Adipocyte (in vitro differentiated cells): ENCODE measurements around the gene LIPH.

ENCODE experiments used
- DNase-seq: peaks from one replicate; pipeline ENCODE4 v3.0.0-alpha.2; 2015; ENCODE audit warnings: low read depth
- H3K27me3 ChIP-seq: replicated peaks from 2 replicates; pipeline ENCODE4 v1.7.0; 2013; ENCODE audit warnings: mild to moderate bottlenecking, low read length, moderate library complexity; ENCODE audit not compliant: control insufficient read depth, insufficient read depth
- H3K36me3 ChIP-seq: 2 replicates; pipeline ENCODE4 v1.7.0; 2013; ENCODE audit warnings: low read length, mild to moderate bottlenecking, moderate library complexity; ENCODE audit not compliant: control insufficient read depth, insufficient read depth, severe bottlenecking
- H3K4me1 ChIP-seq: 2 replicates; pipeline ENCODE4 v1.7.0; 2013; ENCODE audit warnings: mild to moderate bottlenecking, low read length, moderate library complexity; ENCODE audit not compliant: control insufficient read depth, insufficient read depth
- H3K4me3 ChIP-seq: 2 replicates; pipeline ENCODE4 v1.7.0; 2013; ENCODE audit warnings: mild to moderate bottlenecking, low read length, moderate library complexity
- H3K9ac ChIP-seq: 2 replicates; pipeline ENCODE4 v1.7.0; 2013; ENCODE audit warnings: mild to moderate bottlenecking, low read length, moderate library complexity
- H3K9me3 ChIP-seq: 2 replicates; pipeline ENCODE4 v1.7.0; 2013; ENCODE audit warnings: mild to moderate bottlenecking, low read length, moderate library complexity; ENCODE audit not compliant: control insufficient read depth

The LIPH gene

GRCh38 chr3:185539934-185540333, 12.5 kb downstream of the LIPH start:
- Histone ChIP-seq H3K9ac (no peak overlapping the region), H3K9me3 (no peaks in the 10 kb centered on the region), H3K4me3 (no peak overlapping the region), H3K4me1 (peaks cover 9% of the 10 kb centered on the region), H3K36me3 (no peaks in the 10 kb centered on the region), H3K27me3 (peaks cover 3% of the 10 kb centered on the region)
- no peak for DNase-seq

GRCh38 chr3:185537369-185537970, 14.9 kb downstream of the LIPH start:
- no peak overlapping the region for H3K9ac ChIP-seq
- peaks cover 3% of the 10 kb centered on the region for H3K27me3 ChIP-seq
- H3K4me3 ChIP-seq: no peak overlapping the region
- no peaks in the 10 kb centered on the region for H3K9me3 ChIP-seq
- no peaks in the 10 kb centered on the region for H3K36me3 ChIP-seq
- H3K4me1 ChIP-seq: peaks cover 9% of the 10 kb centered on the region
- peak; percentile 35 for DNase-seq

GRCh38 chr3:185534511-185534910, 17.9 kb downstream of the LIPH start:
- no peak for DNase-seq
- no peaks in the 10 kb centered on the region for H3K9me3 ChIP-seq
- H3K4me1 ChIP-seq: peaks cover 9% of the 10 kb centered on the region
- H3K4me3 ChIP-seq: no peak overlapping the region
- no peak overlapping the region for H3K9ac ChIP-seq
- no peaks in the 10 kb centered on the region for H3K36me3 ChIP-seq
- no peaks in the 10 kb centered on the region for H3K27me3 ChIP-seq

GRCh38 chr3:185532901-185533300, 19.5 kb downstream of the LIPH start:
- Histone ChIP-seq H3K36me3 (no peaks in the 10 kb centered on the region), H3K4me3 (no peak overlapping the region), H3K4me1 (peaks cover 9% of the 10 kb centered on the region), H3K9ac (no peak overlapping the region), H3K9me3 (no peaks in the 10 kb centered on the region), H3K27me3 (peaks cover 3% of the 10 kb centered on the region)
- DNase-seq: no peak

GRCh38 chr3:185530856-185531255, 21.5 kb downstream of the LIPH start:
- Histone ChIP-seq H3K4me3 (no peak overlapping the region), H3K9me3 (no peaks in the 10 kb centered on the region), H3K4me1 (no peaks in the 10 kb centered on the region), H3K27me3 (peaks cover 3% of the 10 kb centered on the region), H3K9ac (no peak overlapping the region), H3K36me3 (no peaks in the 10 kb centered on the region)
- no peak for DNase-seq

GRCh38 chr3:185528532-185528931, 23.9 kb downstream of the LIPH start:
- no peak overlapping the region for H3K4me3 ChIP-seq
- H3K36me3 ChIP-seq: no peaks in the 10 kb centered on the region
- H3K4me1 ChIP-seq: no peaks in the 10 kb centered on the region
- peaks cover 3% of the 10 kb centered on the region for H3K27me3 ChIP-seq
- DNase-seq: no peak
- H3K9me3 ChIP-seq: no peaks in the 10 kb centered on the region
- H3K9ac ChIP-seq: no peak overlapping the region

GRCh38 chr3:185527364-185527763, 25.0 kb downstream of the LIPH start:
- H3K27me3 ChIP-seq: peaks cover 3% of the 10 kb centered on the region

GRCh38 chr3:185526349-185526951, 25.9 kb downstream of the LIPH start:
- no peak overlapping the region for H3K9ac ChIP-seq
- peaks cover 3% of the 10 kb centered on the region for H3K27me3 ChIP-seq
- no peak for DNase-seq
- H3K36me3 ChIP-seq: no peaks in the 10 kb centered on the region
- no peak overlapping the region for H3K4me3 ChIP-seq
- H3K4me1 ChIP-seq: no peaks in the 10 kb centered on the region
- H3K9me3 ChIP-seq: no peaks in the 10 kb centered on the region

More at GRCh38 chr3:185527364-185527763, 25.0 kb downstream of the LIPH start:
- no peaks in the 10 kb centered on the region for H3K4me1 ChIP-seq
- no peak for DNase-seq
- H3K9ac ChIP-seq: no peak overlapping the region
- H3K36me3 ChIP-seq: no peaks in the 10 kb centered on the region
- no peaks in the 10 kb centered on the region for H3K9me3 ChIP-seq
- H3K4me3 ChIP-seq: no peak overlapping the region

- DNase-seq: no peak
- no peak overlapping the region for H3K9ac ChIP-seq
- no peaks in the 10 kb centered on the region for H3K4me1 ChIP-seq
- H3K9me3 ChIP-seq: no peaks in the 10 kb centered on the region
- no peaks in the 10 kb centered on the region for H3K36me3 ChIP-seq
- H3K4me3 ChIP-seq: no peak overlapping the region
- H3K27me3 ChIP-seq: peaks cover 12% of the 10 kb centered on the region
Measured at GRCh38 chr3:185521349-185522138, 30.8 kb downstream of the LIPH start.

GRCh38 chr3:185519021-185519420, 33.4 kb downstream of the LIPH start:
- DNase-seq: no peak
- no peaks in the 10 kb centered on the region for H3K4me1 ChIP-seq
- peaks cover 21% of the 10 kb centered on the region for H3K27me3 ChIP-seq
- H3K9me3 ChIP-seq: no peaks in the 10 kb centered on the region
- H3K4me3 ChIP-seq: no peak overlapping the region
- H3K36me3 ChIP-seq: no peaks in the 10 kb centered on the region
- H3K9ac ChIP-seq: no peak overlapping the region

GRCh38 chr3:185517387-185518130, 34.8 kb downstream of the LIPH start:
- no peaks in the 10 kb centered on the region for H3K9me3 ChIP-seq
- H3K27me3 ChIP-seq: peaks cover 27% of the 10 kb centered on the region
- H3K9ac ChIP-seq: no peak overlapping the region
- no peaks in the 10 kb centered on the region for H3K36me3 ChIP-seq
- no peak for DNase-seq
- H3K4me1 ChIP-seq: no peaks in the 10 kb centered on the region
- no peak overlapping the region for H3K4me3 ChIP-seq
